ENCODE results near the gene CMTM5.

DNA sequence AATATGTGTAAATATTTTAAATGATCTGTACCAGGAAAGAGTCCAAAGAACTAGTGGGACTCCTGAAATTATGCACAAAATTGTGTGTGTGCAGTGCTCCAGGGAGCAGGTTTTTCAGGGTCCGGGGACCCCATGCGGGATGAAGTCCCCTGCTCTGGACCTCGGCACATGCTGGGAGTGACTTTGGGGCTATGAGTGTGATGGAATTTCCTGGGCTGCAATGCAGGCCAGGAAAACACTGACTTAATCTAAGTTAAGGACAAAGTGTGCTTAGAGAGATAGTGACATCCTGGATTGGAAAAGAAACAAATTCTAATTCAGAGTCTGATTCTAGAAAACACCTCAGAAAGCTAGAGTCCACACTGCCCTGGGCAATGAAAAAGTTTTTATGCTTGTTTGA, 37.4 kb downstream of the CMTM5 start:
- no peak for TF ChIP-seq CTCF (IDR thresholded peaks at IDR 0.05)
- no peak for TF ChIP-seq POLR2A (IDR thresholded peaks at IDR 0.05)
- no peak for TF ChIP-seq POLR2AphosphoS5 (IDR thresholded peaks at IDR 0.05; ENCODE audit: insufficient read depth in 1 of 2, low read depth in 1 of 2)
